Smooth muscle cell (in vitro differentiated cells): ENCODE results near the gene SELENOP. TPM values are rescaled to one million over a fixed set of nuclear protein-coding genes. Genes with fewer than 3 reads are reported as not detected.

Experiments used
- DNase-seq: peaks from one replicate; lab custom pipeline; 2025; ENCODE audit not compliant: unreplicated experiment; lab: John Stamatoyannopoulos, UW
- H2AFZ ChIP-seq: fragments of 200-600 bp; sonication (generic); 2 replicates; pipeline ENCODE4 v1.6.0; 2016; ENCODE audit warnings: antibody characterized with exemption, low read depth, mild to moderate bottlenecking
- H3F3A ChIP-seq: fragments of 200-600 bp; sonication (generic); 2 replicates; pipeline ENCODE4 v1.6.0; 2017; ENCODE audit warnings: antibody characterized with exemption, low read depth
- H3K27ac ChIP-seq: fragments of 200-600 bp; sonication (generic); 2 replicates; pipeline ENCODE4 v1.5.1; 2016; ENCODE audit warnings: low read depth, mild to moderate bottlenecking
- H3K27me3 ChIP-seq: fragments of 200-600 bp; sonication (generic); 2 replicates; pipeline ENCODE4 v1.6.1; 2016; ENCODE audit warnings: low read depth, mild to moderate bottlenecking
- H3K36me3 ChIP-seq: fragments of 200-600 bp; sonication (generic); 2 replicates; pipeline ENCODE4 v1.5.1; 2016; ENCODE audit warnings: low read depth
- H3K4me1 ChIP-seq: fragments of 200-600 bp; sonication (generic); 2 replicates; pipeline ENCODE4 v1.5.1; 2016; ENCODE audit warnings: low read depth
- H3K4me2 ChIP-seq: fragments of 200-600 bp; sonication (generic); 2 replicates; pipeline ENCODE4 v1.6.0; 2016; ENCODE audit warnings: mild to moderate bottlenecking
- H3K4me3 ChIP-seq: fragments of 200-600 bp; sonication (generic); 2 replicates; pipeline ENCODE4 v1.5.1; 2016; ENCODE audit warnings: mild to moderate bottlenecking
- H3K79me2 ChIP-seq: fragments of 200-600 bp; sonication (generic); 2 replicates; pipeline ENCODE4 v1.6.0; 2016; ENCODE audit warnings: low read depth, mild to moderate bottlenecking
- H3K9ac ChIP-seq: fragments of 200-600 bp; sonication (generic); 2 replicates; pipeline ENCODE4 v1.6.0; 2016; ENCODE audit warnings: low read depth
- H3K9me3 ChIP-seq: fragments of 200-600 bp; sonication (generic); replicated peaks from 2 replicates; pipeline ENCODE4 v1.5.1; 2016; ENCODE audit warnings: low read depth
- H4K20me1 ChIP-seq: fragments of 200-600 bp; sonication (generic); 2 replicates; pipeline ENCODE4 v1.6.0; 2016; ENCODE audit warnings: low read depth
- CTCF ChIP-seq: fragments of 200-600 bp; sonication (generic); IDR thresholded peaks from 2 replicates; pipeline ENCODE4 v1.5.1; 2017; ENCODE audit warnings: borderline replicate concordance, mild to moderate bottlenecking, antibody characterized with exemption; ENCODE audit not compliant: insufficient read depth, poor library complexity, severe bottlenecking
- WGBS: methylation state at CpG from one replicate; pipeline ENCODE4 v1.1.7; 2016; ENCODE audit warnings: low lambda C conversion rate; 5-methylcytosine and 5-hydroxymethylcytosine counted together
- polyA plus RNA-seq: library from polyadenylated mRNA; unstranded; fragments of >200 nt; fragmentation: Nextera tagmentation; extraction: Ambion mirVana; gene quantifications from 2 replicates; pipeline ENCODE4 v1.2.1, GENCODE V29; 2016
- total RNA-seq: library from RNA; depleted of rRNA; stranded (reverse); fragments of >200 nt; gene quantifications from 2 replicates; pipeline ENCODE4 v1.2.3, GENCODE V29; 2014

Gene SELENOP
- total and polyA plus RNA-seq, 2 experiments from 2014 or later, result 11.9 to 12.2 TPM

GRCh38 chr5:42798284-42799240 lies 13.1 kb downstream of the SELENOP start:
- H3K4me2 ChIP-seq, result no peak overlapping the region
- no peak for TF ChIP-seq CTCF
- no peaks in the 10 kb centered on the region for H4K20me1 ChIP-seq
- no peaks in the 10 kb centered on the region for H3K9me3 ChIP-seq
- H3K79me2 ChIP-seq, result no peaks in the 10 kb centered on the region
- H3K36me3 ChIP-seq, result no peaks in the 10 kb centered on the region
- no peaks in the 10 kb centered on the region for H3K4me1 ChIP-seq
- no peak overlapping the region for H3K27ac ChIP-seq
- 94% methylated on average over 6 of the region's 6 CpGs for WGBS
- H3K27me3 ChIP-seq, result no peaks in the 10 kb centered on the region
- H3F3A ChIP-seq, result no peaks in the 10 kb centered on the region
- no peak overlapping the region for H3K9ac ChIP-seq
- no peak for DNase-seq
- H3K4me3 ChIP-seq, result no peak overlapping the region
- H2AFZ ChIP-seq, result no peak overlapping the region

- Histone ChIP-seq H3K9ac (no peak overlapping the region), H2AFZ (no peak overlapping the region), H4K20me1 (no peaks in the 10 kb centered on the region), H3K4me3 (no peak overlapping the region), H3K9me3 (peaks cover 4% of the 10 kb centered on the region), H3K79me2 (no peaks in the 10 kb centered on the region), H3K27ac (no peak overlapping the region), H3K4me1 (no peaks in the 10 kb centered on the region), H3K4me2 (no peak overlapping the region), H3F3A (no peaks in the 10 kb centered on the region), H3K36me3 (no peaks in the 10 kb centered on the region), H3K27me3 (no peaks in the 10 kb centered on the region)
- DNase-seq, result no peak
- TF ChIP-seq CTCF, result no peak
Measured at GRCh38 chr5:42791151-42791550, 20.5 kb downstream of the SELENOP start.

- Histone ChIP-seq H3K4me3 (no peak overlapping the region), H3K27ac (no peak overlapping the region), H3F3A (no peaks in the 10 kb centered on the region), H3K9ac (no peak overlapping the region), H3K36me3 (no peaks in the 10 kb centered on the region), H3K79me2 (no peaks in the 10 kb centered on the region), H3K4me1 (no peaks in the 10 kb centered on the region), H4K20me1 (no peaks in the 10 kb centered on the region), H3K27me3 (no peaks in the 10 kb centered on the region), H3K4me2 (no peak overlapping the region), H3K9me3 (peaks cover 10% of the 10 kb centered on the region), H2AFZ (no peak overlapping the region)
- no peak for DNase-seq
- WGBS, result 95% methylated on average over 1 of the region's 1 CpG
- no peak for TF ChIP-seq CTCF
Measured at GRCh38 chr5:42787845-42788244, 23.8 kb downstream of the SELENOP start.

- Histone ChIP-seq H4K20me1 (no peaks in the 10 kb centered on the region), H3K4me2 (no peak overlapping the region), H3K27ac (no peak overlapping the region), H3K9me3 (peaks cover 10% of the 10 kb centered on the region), H3K4me1 (no peaks in the 10 kb centered on the region), H3K27me3 (no peaks in the 10 kb centered on the region), H3K9ac (no peak overlapping the region), H3F3A (no peaks in the 10 kb centered on the region), H3K36me3 (no peaks in the 10 kb centered on the region), H3K4me3 (no peak overlapping the region), H2AFZ (no peak overlapping the region), H3K79me2 (no peaks in the 10 kb centered on the region)
- TF ChIP-seq CTCF, result no peak
- no peak for DNase-seq
Measured at GRCh38 chr5:42787073-42787472, 24.6 kb downstream of the SELENOP start.
